H1 (cell line): Measurements from ENCODE around the gene BHMT2. TPM values are rescaled to one million over a fixed set of nuclear protein-coding genes. Genes with fewer than 3 reads are reported as not detected.

Experiments used
- CTCF ChIA-PET: fragments of 300-600 bp; sonication (Branson Sonifier 250); formaldehyde crosslinking; loops from one replicate; lab custom pipeline; 2021; ENCODE audit not compliant: partially characterized antibody; lab: Charles Lee
- POLR2A ChIA-PET: fragments of 300-600 bp; sonication (Branson Sonifier 250); formaldehyde crosslinking; loops from one replicate; lab custom pipeline; 2021; ENCODE audit warnings: inconsistent platforms; ENCODE audit not compliant: partially characterized antibody; lab: Charles Lee
- DNase-seq, 2 experiments: peaks; one replicate each; pipeline versions ENCODE4 v3.0.0 to v3.0.0-alpha.2; 2010 to 2022; ENCODE audit warnings: low spot score in 2 of 2, low read depth in 1 of 2, mixed read lengths in 1 of 2
- FAIRE-seq: peaks from 2 replicates; lab custom pipeline; 2011; peaks lifted over from hg19 to GRCh38; lab: Jason Lieb, UNC
- H2AFZ ChIP-seq: 2 replicates; pipeline ENCODE4 v1.8.1; 2012; ENCODE audit warnings: low read length, inconsistent platforms
- H2AK5ac ChIP-seq: 2 replicates; pipeline ENCODE4 v1.6.1; 2013; ENCODE audit warnings: low read depth, low read length
- H2BK120ac ChIP-seq: replicated peaks from 2 replicates; pipeline ENCODE3; 2013; ENCODE audit warnings: low read depth, low read length, inconsistent platforms
- H2BK12ac ChIP-seq: 2 replicates; pipeline ENCODE4 v1.6.1; 2013; ENCODE audit warnings: low read depth, low read length
- H2BK15ac ChIP-seq: 2 replicates; pipeline ENCODE4 v1.6.1; 2013; ENCODE audit warnings: low read length
- H2BK20ac ChIP-seq: 2 replicates; pipeline ENCODE4 v1.6.1; 2013; ENCODE audit warnings: low read length
- H2BK5ac ChIP-seq: 2 replicates; pipeline ENCODE4 v1.6.1; 2013; ENCODE audit warnings: low read depth, low read length
- H3K14ac ChIP-seq: 2 replicates; pipeline ENCODE4 v1.6.1; 2013; ENCODE audit warnings: inconsistent platforms; ENCODE audit not compliant: insufficient read length
- H3K18ac ChIP-seq: 2 replicates; pipeline ENCODE4 v1.6.1; 2013; ENCODE audit warnings: low read length; ENCODE audit errors: extremely low read depth
- H3K23ac ChIP-seq: 2 replicates; pipeline ENCODE4 v1.6.1; 2013; ENCODE audit warnings: inconsistent platforms; ENCODE audit not compliant: insufficient read length
- H3K23me2 ChIP-seq: 2 replicates; pipeline ENCODE4 v1.6.1; 2013; ENCODE audit warnings: low read depth, low read length
- H3K27ac ChIP-seq: 2 replicates; pipeline ENCODE4 v1.6.1; 2011; ENCODE audit warnings: low read depth, low read length, inconsistent platforms
- H3K27me3 ChIP-seq, 4 experiments: replicated peaks in 1 of 4; 1 replicate in 1 of 4; 2 replicates in 3 of 4; pipeline versions ENCODE4 v1.6.1 to v1.8.1; 2011 to 2013; ENCODE audit warnings: low read length in 3 of 4, mild to moderate bottlenecking in 3 of 4, inconsistent platforms in 2 of 4, mixed read lengths in 2 of 4, moderate library complexity in 1 of 4; ENCODE audit not compliant: control insufficient read depth in 3 of 4, insufficient read depth in 3 of 4; ENCODE audit errors: extremely low read depth in 1 of 4
- H3K36me3 ChIP-seq, 4 experiments: 2 replicates each; pipeline versions ENCODE4 v1.6.1 to v1.8.1; 2011 to 2013; ENCODE audit warnings: mild to moderate bottlenecking in 4 of 4, low read length in 3 of 4, moderate library complexity in 2 of 4, control low read depth in 1 of 4, inconsistent platforms in 1 of 4; ENCODE audit not compliant: insufficient read depth in 4 of 4, control insufficient read depth in 2 of 4
- H3K4ac ChIP-seq: replicated peaks from 2 replicates; pipeline ENCODE3; 2013; ENCODE audit warnings: low read length, low read depth, mixed read lengths, inconsistent platforms; ENCODE audit not compliant: insufficient read length
- H3K4me1 ChIP-seq, 4 experiments: replicated peaks in 1 of 4; 1 replicate in 1 of 4; 2 replicates in 3 of 4; pipeline versions ENCODE4 v1.6.1 to v1.8.1; 2011 to 2013; ENCODE audit warnings: low read length in 3 of 4, inconsistent platforms in 2 of 4, mixed read lengths in 1 of 4; ENCODE audit not compliant: insufficient read depth in 4 of 4, control insufficient read depth in 3 of 4
- H3K4me2 ChIP-seq, 2 experiments: 2 replicates each; pipeline versions ENCODE4 v1.6.1 to v1.8.1; 2011 to 2013; ENCODE audit warnings: low read depth in 2 of 2, low read length in 2 of 2, control low read depth in 1 of 2, inconsistent platforms in 1 of 2, mild to moderate bottlenecking in 1 of 2; ENCODE audit not compliant: insufficient read depth in 1 of 2
- H3K4me3 ChIP-seq, 4 experiments: fragments of 200-600, 300-600 bp in 1 of 4; sonication (generic), shearing (Covaris generic), sonication (Bioruptor Twin) in 1 of 4; 2 replicates each; pipeline versions ENCODE4 v1.5.1 to v1.8.1; 2011 to 2016; ENCODE audit warnings: low read length in 4 of 4, low read depth in 3 of 4, control low read depth in 2 of 4, inconsistent platforms in 2 of 4, mild to moderate bottlenecking in 2 of 4, mixed read lengths in 1 of 4, moderate library complexity in 1 of 4; ENCODE audit not compliant: insufficient read depth in 2 of 4; ENCODE audit errors: extremely low read depth in 1 of 4
- H3K56ac ChIP-seq: replicated peaks from 2 replicates; pipeline ENCODE3; 2013; ENCODE audit warnings: low read depth, mild to moderate bottlenecking, mixed read lengths, low read length, inconsistent platforms; ENCODE audit not compliant: insufficient read length
- H3K79me1 ChIP-seq: 2 replicates; pipeline ENCODE4 v1.6.1; 2013; ENCODE audit warnings: low read depth, low read length, control low read depth
- H3K79me2 ChIP-seq, 2 experiments: 2 replicates each; pipeline versions ENCODE4 v1.6.1 to v1.8.1; 2012 to 2013; ENCODE audit warnings: low read length in 2 of 2, mild to moderate bottlenecking in 2 of 2, inconsistent platforms in 1 of 2; ENCODE audit not compliant: insufficient read depth in 2 of 2, control insufficient read depth in 1 of 2
- H3K9ac ChIP-seq, 4 experiments: replicated peaks in 1 of 4; 1 replicate in 1 of 4; 2 replicates in 3 of 4; pipeline versions ENCODE4 v1.6.1 to v1.8.1; 2011 to 2013; ENCODE audit warnings: low read depth in 3 of 4, low read length in 3 of 4, control low read depth in 2 of 4, mild to moderate bottlenecking in 2 of 4, moderate library complexity in 2 of 4, inconsistent platforms in 1 of 4; ENCODE audit errors: extremely low read depth in 1 of 4
- H3K9me3 ChIP-seq, 2 experiments: 2 replicates each; pipeline versions ENCODE4 v1.6.1 to v1.8.1; 2012 to 2013; ENCODE audit warnings: mild to moderate bottlenecking in 2 of 2, moderate library complexity in 2 of 2, control low read depth in 1 of 2, inconsistent platforms in 1 of 2, low read depth in 1 of 2, low read length in 1 of 2, mixed read lengths in 1 of 2; ENCODE audit not compliant: insufficient read depth in 2 of 2
- H4K20me1 ChIP-seq, 2 experiments: replicated peaks in 1 of 2; 2 replicates each; pipeline versions ENCODE3 to v1.8.1; 2011 to 2013; ENCODE audit warnings: inconsistent platforms in 2 of 2, low read length in 2 of 2, mild to moderate bottlenecking in 1 of 2; ENCODE audit not compliant: insufficient read depth in 2 of 2, control insufficient read depth in 1 of 2
- H4K5ac ChIP-seq: 2 replicates; pipeline ENCODE4 v1.6.1; 2013; ENCODE audit warnings: low read length, low read depth, mixed read lengths, inconsistent platforms; ENCODE audit not compliant: insufficient read length
- H4K8ac ChIP-seq: 2 replicates; pipeline ENCODE4 v1.8.0; 2013; ENCODE audit warnings: mild to moderate bottlenecking, moderate library complexity, low read length, inconsistent platforms; ENCODE audit not compliant: insufficient read depth; ENCODE audit errors: extremely low read depth
- H4K91ac ChIP-seq: replicated peaks from 2 replicates; pipeline ENCODE3; 2013; ENCODE audit warnings: low read length, mixed read lengths, inconsistent platforms; ENCODE audit not compliant: insufficient read length
- CEBPB ChIP-seq: IDR thresholded peaks from 2 replicates; pipeline ENCODE4 v1.6.1; 2012; ENCODE audit warnings: low read depth, low read length
- E2F6 ChIP-seq: IDR thresholded peaks from 2 replicates; pipeline ENCODE4 v1.6.1; 2012; ENCODE audit warnings: inconsistent platforms
- GTF2F1 ChIP-seq: IDR thresholded peaks from 2 replicates; pipeline ENCODE4 v1.6.1; 2012; ENCODE audit warnings: low read depth, low read length, improper control_type of control experiment, borderline replicate concordance
- POU5F1 ChIP-seq: IDR thresholded peaks from 2 replicates; pipeline ENCODE4 v1.6.1; 2011; ENCODE audit warnings: low read depth, mild to moderate bottlenecking, low read length, moderate library complexity
- RNF2 ChIP-seq: fragments of 200-900, 300-1000 bp; sonication (generic); IDR thresholded peaks from 2 replicates; pipeline ENCODE4 v1.7.1; 2016; ENCODE audit warnings: borderline replicate concordance, low read depth, mild to moderate bottlenecking, antibody characterized with exemption, low read length; ENCODE audit not compliant: poor library complexity, severe bottlenecking; ENCODE audit errors: missing control alignments
- SIN3A ChIP-seq, 2 experiments: IDR thresholded peaks in 1 of 2; conservative IDR thresholded peaks in 1 of 2; 2 replicates each; pipeline ENCODE4 v1.6.1; 2011 to 2012; ENCODE audit warnings: low read length in 2 of 2, improper control_type of control experiment in 1 of 2, low read depth in 1 of 2, mild to moderate bottlenecking in 1 of 2
- SUZ12 ChIP-seq: fragments of 200-600 bp; sonication (generic); IDR thresholded peaks from 2 replicates; pipeline ENCODE4 v1.6.1; 2012; ENCODE audit warnings: mild to moderate bottlenecking, inconsistent platforms, low read length, moderate library complexity, mixed read lengths
- TCF12 ChIP-seq: IDR thresholded peaks from 2 replicates; pipeline ENCODE4 v1.6.1; 2011; ENCODE audit warnings: low read depth, mild to moderate bottlenecking, low read length
- USF2 ChIP-seq: IDR thresholded peaks from 2 replicates; pipeline ENCODE4 v1.6.1; 2011; ENCODE audit warnings: low read length, improper control_type of control experiment
- WGBS, 2 experiments: shearing (Covaris generic) in 1 of 2; methylation state at CpG; one replicate each; pipeline versions ENCODE4 v1.1.6 to v1.1.7; 2013 to 2015; ENCODE audit warnings: low lambda C conversion rate in 2 of 2, mixed read lengths in 2 of 2, inconsistent platforms in 1 of 2, low coverage in 1 of 2, missing lambda C conversion rate in 1 of 2; ENCODE audit not compliant: insufficient replicate concordance in 2 of 2, insufficient coverage in 1 of 2, insufficient read length in 1 of 2; ENCODE audit errors: extremely low coverage in 1 of 2, missing lambda C conversion rate in 1 of 2; 5-methylcytosine and 5-hydroxymethylcytosine counted together
- polyA plus RNA-seq, 7 experiments: library from polyadenylated mRNA; depleted of rRNA in 3 of 7; stranded (reverse) in 5 of 7; unstranded in 2 of 7; fragments of >200 nt in 5 of 7; fragments of 200-250 nt in 2 of 7; gene quantifications; 1 replicate in 5 of 7; 2 replicates in 1 of 7; 4 replicates in 1 of 7; pipeline versions ENCODE4 v1.2.1 to v1.2.3, GENCODE V29; 2011 to 2013; ENCODE audit warnings: missing spikeins in 2 of 7, mixed read lengths in 2 of 7
- total RNA-seq: library from RNA; stranded (reverse); fragmentation: NEBNext Ultra II Directional; extraction: Animal tissue kit (Norgen Biotek cat#: 25700); gene quantifications from 2 replicates; pipeline ENCODE4 v1.2.1, GENCODE V29; 2021

BHMT2 gene
- total and polyA plus RNA-seq, 2 of the 8 experiments (the other 6 are each of a cell fraction or from before 2014, with no cell fraction given): 0.11 TPM; not detected in 1

GRCh38 chr5:79023348-79023747 lies 46.2 kb upstream of the BHMT2 start:
- Histone ChIP-seq H3K14ac (no peak overlapping the region), H3K9ac (no peak overlapping the region), H3K27ac (no peak overlapping the region), H3K4me2 (no peak overlapping the region), H3K9me3 (no peaks in the 10 kb centered on the region), H2BK120ac (no peak overlapping the region), H4K91ac (no peak overlapping the region), H2BK15ac (no peak overlapping the region), H3K4ac (no peak overlapping the region), H2AK5ac (no peak overlapping the region), H2BK12ac (no peak overlapping the region), H3K4me3 (no peak overlapping the region), H3K36me3 (no peaks in the 10 kb centered on the region), H4K8ac (no peak overlapping the region), H3K79me1 (no peaks in the 10 kb centered on the region), H4K20me1 (no peaks in the 10 kb centered on the region), H3K18ac (no peak overlapping the region), H2BK5ac (no peak overlapping the region), H2AFZ (no peak overlapping the region), H3K27me3 (no peaks in the 10 kb centered on the region), H3K23ac (no peak overlapping the region), H2BK20ac (no peak overlapping the region), H3K79me2 (no peaks in the 10 kb centered on the region), H3K4me1 (peaks cover 3 to 14% (median 6%) of the 10 kb centered on the region in 4 experiments; a peak in 5 of 7 replicates), H4K5ac (no peak overlapping the region), H3K23me2 (no peaks in the 10 kb centered on the region), H3K56ac (no peak overlapping the region)
- CTCF ChIA-PET: interaction anchor here (0.8 to 13.1 kb wide), 21 partner anchors 10 to 637 kb away, joined by 3 to 243 read pairs (median 3); no protein-coding TSS in a partner anchor
- 93% methylated on average over 1 of the region's 1 CpG; no CpG with 5 or more reads in 1 of the 2 experiments for WGBS, 2 experiments
- POLR2A ChIA-PET: no interaction called here
- TF ChIP-seq GTF2F1: no peak
- no peak for TF ChIP-seq CEBPB
- TF ChIP-seq USF2: no peak
- TF ChIP-seq E2F6: no peak
- no peak for TF ChIP-seq SIN3A (conservative IDR thresholded peaks at IDR 0.05 in 1 of 2, IDR thresholded peaks at IDR 0.05 in 1 of 2; ENCODE audit: low read depth in 1 of 2, low read length in 2 of 2)
- TF ChIP-seq TCF12: no peak
- no peak for TF ChIP-seq POU5F1
- TF ChIP-seq SUZ12: no peak
- TF ChIP-seq RNF2: no peak
- FAIRE-seq (no peak), DNase-seq (no peak)
